HepG2 (cell line): ENCODE results near the gene CTDSP1. TPM values are rescaled to one million over a fixed set of nuclear protein-coding genes. Genes with fewer than 3 reads are reported as not detected.

Source experiments
- ARID5B ChIP-seq: IDR thresholded peaks from 2 replicates; pipeline ENCODE4 v1.4.0; 2020; ENCODE audit warnings: mild to moderate bottlenecking, missing genetic modification reagents
- BCLAF1 ChIP-seq: fragments of 450-650 bp; IDR thresholded peaks from 2 replicates; pipeline ENCODE4 v1.6.1; 2017; ENCODE audit warnings: mild to moderate bottlenecking
- CBX1 ChIP-seq: IDR thresholded peaks from one replicate; pipeline ENCODE4 v1.6.1; 2016; ENCODE audit warnings: antibody characterized with exemption, low read depth
- GZF1 ChIP-seq: sonication (generic); formaldehyde crosslinking; IDR thresholded peaks from 2 replicates; pipeline ENCODE4 v1.5.1; 2020; ENCODE audit warnings: mild to moderate bottlenecking, missing genetic modification reagents
- REXO4 ChIP-seq: sonication (generic); formaldehyde crosslinking; IDR thresholded peaks from 2 replicates; pipeline ENCODE4 v1.8.0; 2022; ENCODE audit warnings: missing genetic modification reagents, mild to moderate bottlenecking, borderline replicate concordance
- RNF219 ChIP-seq: sonication (generic); formaldehyde crosslinking; IDR thresholded peaks from 2 replicates; pipeline ENCODE4 v1.5.0; 2020; ENCODE audit warnings: mild to moderate bottlenecking, missing genetic modification reagents
- TCF7 ChIP-seq: sonication (generic); IDR thresholded peaks from 2 replicates; pipeline ENCODE4 v1.6.1; 2016; ENCODE audit warnings: antibody characterized with exemption, low read depth
- TMF1 ChIP-seq: sonication (generic); formaldehyde crosslinking; IDR thresholded peaks from 2 replicates; pipeline ENCODE4 v1.8.1; 2022; ENCODE audit warnings: low read depth, missing genetic modification reagents
- TSC22D2 ChIP-seq: sonication (generic); formaldehyde crosslinking; IDR thresholded peaks from 2 replicates; pipeline ENCODE4 v1.5.1; 2020; ENCODE audit warnings: missing genetic modification reagents, mild to moderate bottlenecking, borderline replicate concordance
- ZBTB49 ChIP-seq: sonication (generic); formaldehyde crosslinking; IDR thresholded peaks from 2 replicates; pipeline ENCODE4 v1.4.0; 2020; ENCODE audit warnings: missing genetic modification reagents, borderline replicate concordance
- ZNF260 ChIP-seq: sonication (generic); formaldehyde crosslinking; IDR thresholded peaks from 2 replicates; pipeline ENCODE4 v1.4.0; 2020; ENCODE audit warnings: missing genetic modification reagents, low read depth, mild to moderate bottlenecking, borderline replicate concordance
- ZNF709 ChIP-seq: sonication (generic); formaldehyde crosslinking; IDR thresholded peaks from 2 replicates; pipeline ENCODE4 v1.5.0; 2020; ENCODE audit warnings: mild to moderate bottlenecking, missing genetic modification reagents
- ZNF879 ChIP-seq: sonication (generic); formaldehyde crosslinking; IDR thresholded peaks from 2 replicates; pipeline ENCODE4 v1.8.1; 2023; ENCODE audit warnings: missing genetic modification reagents
- polyA plus RNA-seq, 8 experiments: library from polyadenylated mRNA; depleted of rRNA in 3 of 8; stranded (reverse) in 7 of 8; unstranded in 1 of 8; fragments of >200 nt; fragmentation: Illumina TruSeq in 4 of 8; extraction: Trizol in 4 of 8; gene quantifications; 2 replicates each; pipeline versions ENCODE4 v1.2.1 to v1.2.3, GENCODE V29; 2011 to 2016; ENCODE audit warnings: low read depth in 4 of 8, missing spikeins in 1 of 8, mixed read lengths in 1 of 8; ENCODE audit not compliant: insufficient read depth in 1 of 8
- total RNA-seq, 5 experiments: library from RNA; depleted of rRNA; stranded (reverse); fragments of >200 nt; fragmentation: Illumina TruSeq; extraction: Trizol; gene quantifications; 2 replicates each; pipeline ENCODE4 v1.2.3, GENCODE V29; 2016; ENCODE audit warnings: low read depth in 1 of 5

Gene CTDSP1
- total and polyA plus RNA-seq, 2 of the 13 experiments (the other 11 are each of a cell fraction or from before 2014, with no cell fraction given), result 91.0 to 268 TPM

DNA sequence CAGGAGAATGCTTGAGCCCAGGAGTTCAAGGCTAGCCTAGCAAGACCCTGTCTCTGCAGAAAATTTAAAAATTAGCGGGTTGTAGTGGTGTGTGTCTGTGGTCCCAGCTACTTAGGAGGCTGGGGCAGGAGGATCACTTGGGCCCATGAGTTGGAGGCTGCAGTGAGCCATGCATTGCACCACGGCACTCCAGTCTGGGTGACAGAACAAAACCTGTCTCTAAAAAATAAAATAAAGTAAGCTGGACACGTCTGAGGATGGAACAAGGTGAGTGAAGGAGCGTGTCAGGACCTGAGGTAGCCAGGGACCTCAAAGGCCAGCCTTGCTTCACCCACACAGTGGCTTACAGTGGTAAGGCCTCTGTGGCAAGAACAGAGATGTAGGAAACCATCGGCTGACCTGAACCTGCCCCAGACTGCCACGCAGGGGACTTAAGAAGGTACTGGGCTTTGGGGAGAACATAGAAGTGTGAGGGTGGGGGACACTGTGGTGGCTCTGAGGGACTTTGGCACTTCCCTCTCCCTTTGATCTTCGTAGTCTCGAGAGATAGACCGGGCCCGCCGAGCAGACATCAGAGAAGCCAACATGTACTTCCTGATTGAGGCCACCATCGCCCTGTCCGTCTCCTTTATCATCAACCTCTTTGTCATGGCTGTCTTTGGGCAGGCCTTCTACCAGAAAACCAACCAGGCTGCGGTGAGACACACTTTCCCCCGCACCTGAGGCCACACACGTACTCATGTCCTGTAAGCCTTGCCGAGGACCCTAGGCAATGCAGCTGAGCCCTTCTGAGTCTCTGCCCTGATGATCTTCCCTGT is 10.1 kb upstream of the CTDSP1 start (continued):
- TF ChIP-seq ZBTB49 (no peak), TCF7 (peak; percentile 88), ZNF709 (no peak), CBX1 (peak; percentile 32), ZNF879 (CRISPR knock-in tag) (no peak), TSC22D2 (no peak), TMF1 (CRISPR knock-in tag) (no peak), GZF1 (CRISPR knock-in tag) (no peak), RNF219 (CRISPR knock-in tag) (no peak), BCLAF1 (no peak), ARID5B (CRISPR knock-in tag) (peak; percentile 40; the same call in 1 of the 2 replicates), REXO4 (no peak), ZNF260 (CRISPR knock-in tag) (no peak)
